Stimulated activated naive CD8-positive, alpha-beta T cell treated with anti-CD3 and anti-CD28 coated beads, Interleukin-15, Interleukin-2, amounts not matched to agents 100 ng/mL and 50 ng/mL, for 24 hours (primary cell): ENCODE measurements around the gene CEP112.
A peak's percentile ranks its signal among the peaks of the same experiment; 100 is the strongest.

Experiments used
- H3K27ac Mint-ChIP-seq: one replicate; pipeline ENCODE4 v1.8.0; 2021; ENCODE audit warnings: mild to moderate bottlenecking, mixed read lengths
- H3K27me3 Mint-ChIP-seq: one replicate; pipeline ENCODE4 v1.8.0; 2021; ENCODE audit warnings: mixed read lengths
- H3K36me3 Mint-ChIP-seq: one replicate; pipeline ENCODE4 v1.8.0; 2021; ENCODE audit warnings: low read depth, mixed read lengths
- H3K4me1 Mint-ChIP-seq: one replicate; pipeline ENCODE4 v1.8.0; 2021; ENCODE audit warnings: low read depth, mixed read lengths
- H3K4me3 Mint-ChIP-seq: one replicate; pipeline ENCODE4 v1.8.0; 2021; ENCODE audit warnings: mild to moderate bottlenecking, mixed read lengths
- H3K9me3 Mint-ChIP-seq: one replicate; pipeline ENCODE4 v1.8.0; 2021; ENCODE audit warnings: mixed read lengths

Gene CEP112

GRCh38 chr17:65674246-65675045 is 517.5 kb downstream of the CEP112 start:
- H3K36me3 Mint-ChIP-seq: no peaks in the 10 kb centered on the region
- H3K27me3 Mint-ChIP-seq: peaks cover under 1% of the 10 kb centered on the region
- H3K4me1 Mint-ChIP-seq: no peaks in the 10 kb centered on the region
- no peaks in the 10 kb centered on the region for H3K9me3 Mint-ChIP-seq
- no peak overlapping the region for H3K27ac Mint-ChIP-seq
- H3K4me3 Mint-ChIP-seq: no peak overlapping the region

DNA sequence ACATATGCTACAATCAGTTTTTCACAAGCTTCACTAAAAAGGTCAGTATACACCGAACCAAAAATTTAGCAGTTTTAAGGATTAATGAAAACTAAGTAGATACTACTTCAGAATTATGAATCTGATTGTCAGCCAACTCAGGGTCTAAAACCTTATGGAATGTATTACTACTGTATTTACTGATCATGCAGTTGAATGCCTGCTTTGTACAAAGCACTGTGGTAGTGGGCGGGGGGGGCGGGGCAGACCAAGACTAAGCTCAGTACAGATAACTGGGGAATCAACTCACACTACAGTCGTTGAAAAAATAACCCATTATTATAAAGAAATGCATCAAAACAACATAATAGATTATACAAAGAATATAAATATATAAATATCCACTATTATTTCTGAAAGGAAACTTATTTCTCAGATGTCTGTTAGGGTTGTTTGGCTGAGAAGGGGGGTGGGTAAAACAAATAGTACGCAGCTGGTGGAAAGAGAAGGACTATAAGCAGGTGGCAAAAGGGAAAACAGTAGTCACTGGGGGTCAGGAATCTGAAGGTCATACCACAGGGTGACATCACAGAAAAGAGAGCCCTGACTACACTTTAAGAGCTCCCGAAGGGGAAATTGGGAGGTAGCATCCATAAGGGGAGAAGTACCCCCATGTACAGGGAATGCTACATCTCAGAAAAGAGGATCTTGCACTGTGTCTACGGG is 521.1 kb downstream of the CEP112 start:
- H3K27ac Mint-ChIP-seq: no peak overlapping the region
- H3K4me3 Mint-ChIP-seq: no peak overlapping the region
- no peaks in the 10 kb centered on the region for H3K4me1 Mint-ChIP-seq

GRCh38 chr17:65668211-65668610 is 523.7 kb downstream of the CEP112 start:
- Mint-ChIP-seq H3K27me3 (peaks cover 4% of the 10 kb centered on the region), H3K36me3 (no peaks in the 10 kb centered on the region), H3K4me1 (no peaks in the 10 kb centered on the region), H3K27ac (no peak overlapping the region), H3K9me3 (no peaks in the 10 kb centered on the region), H3K4me3 (no peak overlapping the region)

More for the DNA sequence above, 521.1 kb downstream of the CEP112 start:
- Mint-ChIP-seq H3K36me3 (no peaks in the 10 kb centered on the region), H3K9me3 (no peaks in the 10 kb centered on the region), H3K27me3 (peaks cover 4% of the 10 kb centered on the region)

DNA sequence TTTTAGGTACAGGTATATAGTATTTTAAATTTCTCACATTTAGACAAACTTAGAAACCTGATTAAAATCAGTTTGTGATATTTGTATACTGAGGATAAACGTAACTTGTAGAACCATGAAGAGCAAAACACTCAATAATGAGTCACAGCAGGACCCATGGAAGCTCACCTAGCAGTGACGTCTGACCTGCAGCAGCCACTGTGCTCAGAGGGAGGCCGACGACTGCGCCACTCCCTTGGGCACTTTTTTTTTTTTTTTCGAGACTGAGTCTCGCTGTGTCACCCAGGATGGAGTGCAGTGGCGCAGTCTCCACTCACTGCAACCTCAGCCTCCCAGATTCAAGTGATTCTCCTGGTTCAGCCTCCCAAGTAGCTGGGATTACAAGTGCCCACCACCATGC is 524.3 kb downstream of the CEP112 start:
- Mint-ChIP-seq H3K27me3 (peaks cover 4% of the 10 kb centered on the region), H3K4me3 (no peak overlapping the region), H3K36me3 (no peaks in the 10 kb centered on the region), H3K9me3 (no peaks in the 10 kb centered on the region), H3K4me1 (no peaks in the 10 kb centered on the region), H3K27ac (no peak overlapping the region)

- no peak overlapping the region for H3K4me3 Mint-ChIP-seq
- no peak overlapping the region for H3K27ac Mint-ChIP-seq
- no peaks in the 10 kb centered on the region for H3K9me3 Mint-ChIP-seq
- no peaks in the 10 kb centered on the region for H3K36me3 Mint-ChIP-seq
- H3K27me3 Mint-ChIP-seq: peaks cover 4% of the 10 kb centered on the region
- H3K4me1 Mint-ChIP-seq: no peaks in the 10 kb centered on the region
Observed at GRCh38 chr17:65666876-65667321, 525.0 kb downstream of the CEP112 start.

DNA sequence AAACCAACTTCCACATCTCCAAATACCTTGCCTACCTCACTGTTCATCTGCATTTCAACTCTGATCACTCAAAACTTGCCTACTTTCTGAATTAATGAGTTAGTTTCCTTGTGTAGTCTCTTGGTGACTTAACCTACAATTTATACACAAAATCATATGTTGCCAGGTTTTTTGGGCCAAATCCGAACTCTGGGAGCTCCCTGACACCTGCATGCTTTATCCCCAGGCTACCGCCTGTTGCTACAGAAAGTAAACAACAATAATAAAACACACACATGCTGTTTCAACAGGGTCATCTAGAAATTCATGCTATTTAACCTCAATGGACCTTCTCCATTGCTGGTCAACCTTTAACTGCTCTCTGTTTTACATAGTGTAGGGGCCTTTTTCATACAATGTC is 526.0 kb downstream of the CEP112 start:
- Mint-ChIP-seq H3K36me3 (no peaks in the 10 kb centered on the region), H3K4me1 (peaks cover under 1% of the 10 kb centered on the region), H3K27me3 (peaks cover 4% of the 10 kb centered on the region), H3K9me3 (no peaks in the 10 kb centered on the region), H3K27ac (no peak overlapping the region), H3K4me3 (no peak overlapping the region)

DNA sequence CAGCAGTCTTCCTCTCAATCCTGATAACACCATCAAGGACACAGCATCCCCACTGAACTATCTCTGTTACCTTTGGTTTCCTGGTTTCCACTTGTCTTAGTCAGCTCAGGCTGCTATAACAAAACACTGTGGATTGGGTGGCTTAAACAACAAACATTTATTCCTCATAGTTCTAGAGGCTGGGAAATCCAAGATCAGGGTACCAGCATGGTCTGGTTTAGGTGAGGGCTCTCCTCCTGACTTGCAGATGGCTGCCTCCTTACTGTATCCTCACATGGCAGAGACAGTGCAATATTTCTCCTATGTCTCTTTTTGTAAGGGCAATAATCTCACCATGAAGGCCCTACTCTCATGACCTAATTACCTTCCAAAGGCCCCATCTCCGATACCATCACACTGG is 527.2 kb downstream of the CEP112 start:
- Mint-ChIP-seq H3K27me3 (peaks cover 4% of the 10 kb centered on the region), H3K36me3 (no peaks in the 10 kb centered on the region), H3K4me1 (peaks cover 6% of the 10 kb centered on the region), H3K4me3 (no peak overlapping the region), H3K9me3 (peaks cover 3% of the 10 kb centered on the region), H3K27ac (no peak overlapping the region)

- Mint-ChIP-seq H3K27me3 (peaks cover 2% of the 10 kb centered on the region), H3K9me3 (peaks cover 3% of the 10 kb centered on the region), H3K4me1 (peaks cover 6% of the 10 kb centered on the region), H3K4me3 (no peak overlapping the region), H3K36me3 (no peaks in the 10 kb centered on the region), H3K27ac (no peak overlapping the region)
Observed at GRCh38 chr17:65664266-65664665, 527.7 kb downstream of the CEP112 start.

GRCh38 chr17:65662196-65662595 is 529.7 kb downstream of the CEP112 start:
- Mint-ChIP-seq H3K36me3 (no peaks in the 10 kb centered on the region), H3K4me1 (peaks cover 12% of the 10 kb centered on the region), H3K27me3 (no peaks in the 10 kb centered on the region), H3K27ac (no peak overlapping the region), H3K9me3 (peaks cover 3% of the 10 kb centered on the region), H3K4me3 (no peak overlapping the region)

GRCh38 chr17:65660947-65661346 is 531.0 kb downstream of the CEP112 start:
- no peak overlapping the region for H3K4me3 Mint-ChIP-seq
- H3K9me3 Mint-ChIP-seq: peaks cover 3% of the 10 kb centered on the region
- peaks cover 22% of the 10 kb centered on the region for H3K4me1 Mint-ChIP-seq
- no peak overlapping the region for H3K27ac Mint-ChIP-seq
- H3K27me3 Mint-ChIP-seq: no peaks in the 10 kb centered on the region
- no peaks in the 10 kb centered on the region for H3K36me3 Mint-ChIP-seq

- Mint-ChIP-seq H3K27me3 (no peaks in the 10 kb centered on the region), H3K4me3 (no peak overlapping the region), H3K9me3 (peaks cover 3% of the 10 kb centered on the region), H3K27ac (no peak overlapping the region), H3K4me1 (peaks cover 22% of the 10 kb centered on the region), H3K36me3 (no peaks in the 10 kb centered on the region)
Observed at GRCh38 chr17:65660078-65660477, 531.9 kb downstream of the CEP112 start.

GRCh38 chr17:65659512-65659911 is 532.4 kb downstream of the CEP112 start:
- no peak overlapping the region for H3K4me3 Mint-ChIP-seq
- no peaks in the 10 kb centered on the region for H3K36me3 Mint-ChIP-seq
- H3K9me3 Mint-ChIP-seq: peaks cover 3% of the 10 kb centered on the region
- no peaks in the 10 kb centered on the region for H3K27me3 Mint-ChIP-seq
- H3K27ac Mint-ChIP-seq: no peak overlapping the region
- H3K4me1 Mint-ChIP-seq: peaks cover 22% of the 10 kb centered on the region

DNA sequence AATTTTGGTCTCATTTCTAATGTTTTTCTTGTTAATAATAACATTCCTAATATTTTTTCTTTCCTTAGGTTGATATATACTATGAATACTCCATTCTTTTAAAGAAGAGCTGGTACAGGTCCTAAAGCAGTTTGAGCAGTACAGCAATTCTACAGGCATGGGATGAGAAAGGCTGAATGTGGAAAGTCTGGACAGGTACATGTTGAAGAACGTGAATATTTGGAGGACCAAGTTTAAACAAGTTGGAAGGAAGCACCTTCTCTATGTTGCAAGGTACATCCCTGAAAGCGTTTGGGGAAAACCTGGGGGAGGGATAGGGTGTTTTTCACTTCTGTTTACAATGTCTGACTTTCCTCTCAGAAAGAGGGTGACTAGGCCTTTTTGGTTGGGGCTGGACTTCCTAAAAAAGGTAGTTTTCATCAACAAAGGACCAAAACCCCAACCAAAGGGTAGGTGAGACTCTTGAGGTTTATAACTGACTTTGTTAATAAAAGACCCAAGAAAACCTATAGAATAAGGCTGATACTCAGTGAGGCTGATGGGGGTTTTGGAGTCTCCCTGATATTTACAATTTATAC is 534.6 kb downstream of the CEP112 start:
- Mint-ChIP-seq H3K9me3 (peaks cover 3% of the 10 kb centered on the region), H3K27me3 (no peaks in the 10 kb centered on the region), H3K4me3 (no peak overlapping the region), H3K36me3 (no peaks in the 10 kb centered on the region), H3K4me1 (peaks cover 22% of the 10 kb centered on the region), H3K27ac (no peak overlapping the region)

DNA sequence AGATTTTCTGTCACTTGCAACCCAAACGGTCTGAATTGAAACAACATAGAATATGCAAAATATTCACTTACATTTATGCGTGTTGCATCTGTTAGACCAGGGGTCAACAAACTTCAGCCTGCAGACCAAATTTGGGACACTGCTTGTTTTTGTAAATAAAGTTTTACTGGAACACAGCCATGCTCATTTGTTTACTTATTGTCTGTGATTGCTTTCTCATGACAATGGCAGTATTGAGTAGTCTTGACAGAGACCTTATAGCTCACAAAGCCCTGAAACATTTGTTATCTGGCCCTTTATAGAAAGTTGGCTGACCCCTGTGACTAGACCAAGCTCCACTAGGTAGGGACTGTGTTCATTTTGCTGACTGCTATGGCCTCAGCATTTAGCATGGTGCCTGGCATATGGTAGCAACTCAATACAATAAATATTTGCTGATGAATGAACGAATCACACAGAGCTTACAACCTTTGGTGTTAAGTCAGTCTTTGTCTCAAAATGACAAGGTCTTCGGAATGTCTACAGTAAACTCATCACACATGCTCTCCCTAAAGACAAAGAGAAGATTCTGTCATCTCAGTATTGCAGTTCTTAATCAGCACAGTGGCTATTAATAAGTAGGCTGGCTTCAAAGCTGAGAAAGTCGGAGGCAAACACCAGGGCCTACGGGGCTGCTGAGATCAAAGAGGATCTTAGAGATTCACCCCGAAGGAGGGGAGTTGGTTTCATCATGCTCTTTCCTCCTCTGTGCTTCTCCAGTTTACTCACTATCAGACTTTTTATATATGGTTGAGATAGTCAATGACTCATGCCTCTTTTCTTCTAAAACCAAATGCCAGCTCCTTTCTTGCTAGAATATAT is 535.3 kb downstream of the CEP112 start:
- Mint-ChIP-seq H3K4me3 (no peak overlapping the region), H3K36me3 (no peaks in the 10 kb centered on the region), H3K4me1 (peaks cover 22% of the 10 kb centered on the region), H3K27me3 (no peaks in the 10 kb centered on the region), H3K27ac (peak overlapping the region; percentile 39), H3K9me3 (peaks cover 3% of the 10 kb centered on the region)
